OCI-M1 (cell line): Measurements from ENCODE around the gene ARHGEF3.
"Not testable (repeated sequence)": the region's sequence is repeated elsewhere in the genome, so short reads cannot be mapped to it uniquely, and the experiment has no call there.

Experiments used
- DNase-seq: peaks from one replicate; lab custom pipeline; 2025; lab: John Stamatoyannopoulos, UW

The ARHGEF3 gene

GRCh38 chr3:56772952-56773938 lies 28.5 kb downstream of the ARHGEF3 start:
- DNase-seq = no peak

GRCh38 chr3:56771376-56771775 lies 30.4 kb downstream of the ARHGEF3 start:
- DNase-seq = no peak

- no peak for DNase-seq
Observed at GRCh38 chr3:56769116-56769707, 32.5 kb downstream of the ARHGEF3 start.

- DNase-seq = no peak
Observed at GRCh38 chr3:56764904-56765547, 36.7 kb downstream of the ARHGEF3 start.

GRCh38 chr3:56764184-56764583 lies 37.6 kb downstream of the ARHGEF3 start:
- no peak for DNase-seq

GRCh38 chr3:56763233-56763632 lies 38.5 kb downstream of the ARHGEF3 start:
- DNase-seq = no peak

GRCh38 chr3:56762718-56763117 lies 39.0 kb downstream of the ARHGEF3 start:
- no peak for DNase-seq

GRCh38 chr3:56761887-56762651 lies 39.7 kb downstream of the ARHGEF3 start:
- no peak for DNase-seq

- DNase-seq = no peak
Observed at GRCh38 chr3:56761023-56761422, 40.7 kb downstream of the ARHGEF3 start.

- DNase-seq = no peak
Observed at GRCh38 chr3:56759532-56759931, 42.2 kb downstream of the ARHGEF3 start.

- no peak for DNase-seq
Observed at GRCh38 chr3:56758539-56758981, 43.2 kb downstream of the ARHGEF3 start.

- not testable (repeated sequence) for DNase-seq
Observed at GRCh38 chr3:56758042-56758441, 43.7 kb downstream of the ARHGEF3 start.

GRCh38 chr3:56754741-56755417 lies 46.9 kb downstream of the ARHGEF3 start:
- DNase-seq = no peak

GRCh38 chr3:56753206-56753820 lies 48.4 kb downstream of the ARHGEF3 start:
- no peak for DNase-seq

GRCh38 chr3:56751056-56751707 lies 50.6 kb downstream of the ARHGEF3 start:
- DNase-seq = no peak

- DNase-seq = no peak
Observed at GRCh38 chr3:56748663-56749231, 53.0 kb downstream of the ARHGEF3 start.

- no peak for DNase-seq
Observed at GRCh38 chr3:56747150-56747549, 54.6 kb downstream of the ARHGEF3 start.

GRCh38 chr3:56744016-56744415 lies 57.7 kb downstream of the ARHGEF3 start:
- DNase-seq = no peak

GRCh38 chr3:56742887-56743286 lies 58.9 kb downstream of the ARHGEF3 start:
- no peak for DNase-seq

- no peak for DNase-seq
Observed at GRCh38 chr3:56739036-56739435, 62.7 kb downstream of the ARHGEF3 start.
